NCI-H460 (cell line): ENCODE results near the gene SANBR. TPM values are rescaled to one million over a fixed set of nuclear protein-coding genes. Genes with fewer than 3 reads are reported as not detected.

Experiments used
- DNase-seq: peaks from one replicate; pipeline ENCODE4 v3.0.0-alpha.2; 2016; ENCODE audit warnings: low read depth; ENCODE audit errors: extremely low read depth
- total RNA-seq: library from RNA; depleted of rRNA; stranded (reverse); fragments of >200 nt; shearing (Covaris generic); gene quantifications from 2 replicates; pipeline ENCODE4 v1.2.3, GENCODE V29; 2014; rRNA removed

Gene SANBR
- total RNA-seq, 1 experiment from 2014 or later = 8.9 TPM

DNA sequence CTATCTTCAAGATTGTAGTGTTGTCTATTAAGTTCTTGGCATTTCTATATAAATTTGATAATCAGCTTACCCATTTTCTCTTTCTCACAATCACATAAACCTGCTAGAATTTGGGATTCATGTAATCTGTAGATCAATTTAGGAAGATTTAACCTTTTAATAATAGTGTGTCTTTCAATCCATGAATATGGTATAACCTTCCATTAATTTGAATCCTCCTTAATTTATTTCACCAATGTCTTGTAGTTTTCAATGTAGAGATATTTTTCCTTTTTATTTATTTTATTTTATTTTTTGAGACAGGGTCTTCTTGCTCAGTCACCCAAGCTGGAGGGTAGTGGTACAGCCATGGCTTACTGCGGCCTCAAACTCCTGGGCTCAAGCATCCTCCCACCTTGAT, 20.2 kb downstream of the SANBR start:
- no peak for DNase-seq

- no peak for DNase-seq
Observed at GRCh38 chr2:61089797-61090196, 24.1 kb downstream of the SANBR start.

DNA sequence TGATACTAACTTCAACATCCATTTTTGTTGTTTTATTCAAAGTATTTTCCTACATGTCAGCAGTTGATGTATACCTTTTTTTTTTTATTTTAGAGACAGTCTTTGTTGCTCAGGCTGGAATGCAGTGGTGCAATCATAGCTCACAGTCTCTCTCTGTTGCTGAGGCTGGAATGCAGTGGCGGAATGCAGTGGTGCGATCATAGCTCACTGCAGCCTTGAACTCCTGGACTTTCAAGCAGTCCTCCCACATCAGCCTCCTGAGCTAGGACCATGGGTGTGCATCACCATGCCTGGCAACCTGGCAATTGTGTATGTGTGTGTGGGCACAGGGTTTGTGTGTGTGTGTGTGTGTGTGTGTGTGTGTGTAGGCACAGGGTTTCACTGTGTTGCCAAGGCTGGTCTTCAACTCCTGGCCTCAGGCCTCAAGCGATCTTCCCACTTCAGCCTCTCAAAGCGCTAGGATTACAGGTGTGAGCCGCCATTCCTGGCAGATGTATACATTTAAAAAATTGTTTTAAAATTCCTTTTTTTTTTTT, 24.8 kb downstream of the SANBR start:
- no peak for DNase-seq

DNA sequence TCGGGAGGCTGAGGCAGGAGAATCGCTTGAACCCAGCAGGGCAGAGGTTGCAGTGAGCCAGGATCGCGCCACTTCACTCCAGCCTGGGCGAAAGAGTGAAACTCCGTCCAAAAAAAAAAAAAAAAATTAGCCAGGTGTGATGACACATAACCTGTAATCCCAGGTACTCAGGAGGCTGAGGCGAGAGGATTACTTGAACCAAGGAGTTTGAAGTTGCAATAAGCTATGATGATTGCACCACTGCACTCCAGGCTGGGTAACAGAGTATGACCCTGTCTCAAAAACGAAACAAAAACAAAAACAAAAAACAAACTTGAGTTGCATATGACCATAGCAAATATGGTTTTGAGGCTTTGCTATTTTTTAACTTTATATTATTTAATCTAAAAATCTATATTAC, 25.8 kb downstream of the SANBR start:
- no peak for DNase-seq

DNA sequence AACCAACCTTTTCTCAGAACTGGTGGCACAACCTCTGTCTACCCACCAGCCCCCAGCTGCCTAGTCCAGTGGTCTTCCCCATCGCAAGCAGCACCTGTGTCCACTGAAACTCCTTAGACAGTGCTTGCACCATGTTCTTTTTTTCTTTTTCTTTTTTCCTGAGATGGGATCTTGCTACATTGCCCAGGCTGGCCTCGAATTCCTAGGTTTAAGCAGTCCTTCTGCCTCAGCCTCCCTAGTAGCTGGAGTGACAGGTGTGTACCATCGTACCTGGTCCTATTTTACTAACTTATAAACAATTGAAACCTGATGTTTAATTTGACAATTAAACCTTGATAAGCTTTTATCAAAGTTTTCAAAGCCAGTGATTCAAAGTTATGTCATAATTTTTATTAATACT, 30.8 kb downstream of the SANBR start:
- no peak for DNase-seq

- DNase-seq = no peak
Observed at GRCh38 chr2:61100801-61101200, 35.1 kb downstream of the SANBR start.

GRCh38 chr2:61109291-61109690, 43.6 kb downstream of the SANBR start:
- no peak for DNase-seq

DNA sequence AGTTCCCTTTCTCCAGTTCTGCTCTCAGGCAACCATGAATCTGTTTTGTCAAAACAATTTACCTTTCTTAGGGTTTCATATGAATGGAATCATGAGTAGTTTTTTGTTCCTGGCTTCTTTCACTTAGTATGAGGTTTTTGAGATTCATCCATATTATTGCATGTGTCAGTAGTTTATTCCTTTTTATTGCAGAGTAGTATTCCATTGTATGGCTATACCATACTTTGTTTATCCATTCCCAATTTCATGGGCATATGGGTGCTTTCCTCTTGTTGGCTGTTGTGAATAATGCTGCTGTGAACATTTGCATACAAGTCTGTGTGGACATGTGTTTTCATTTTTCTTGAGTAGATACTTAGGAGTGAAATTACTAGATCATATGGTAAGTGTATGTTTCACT, 46.0 kb downstream of the SANBR start:
- DNase-seq = no peak

GRCh38 chr2:61114147-61114546, 48.5 kb downstream of the SANBR start:
- DNase-seq = no peak

Other genes starting within 250 kb of the SANBR start
- gene REL, start 184.3 kb upstream of the SANBR start, total RNA-seq = 7.3 and 7.5 TPM in 2 replicates
- gene PEX13, start 48.2 kb upstream of the SANBR start, total RNA-seq = 40.8 and 43.3 TPM in 2 replicates
- 8.2 and 10.2 TPM in 2 replicates for gene PUS10, start 47.6 kb upstream of the SANBR start, total RNA-seq
- 27.9 and 29.9 TPM in 2 replicates for gene C2orf74, start 96.3 kb downstream of the SANBR start, total RNA-seq